ENCODE results near the gene SPRY4. TPM values are rescaled to one million over a fixed set of nuclear protein-coding genes. Genes with fewer than 3 reads are reported as not detected.
A peak's percentile ranks its signal among the peaks of the same experiment; 100 is the strongest.

SPRY4 gene
- total and polyA plus RNA-seq, 4 donors, result 16.7 to 33.9 (median 23.2) TPM

DNA sequence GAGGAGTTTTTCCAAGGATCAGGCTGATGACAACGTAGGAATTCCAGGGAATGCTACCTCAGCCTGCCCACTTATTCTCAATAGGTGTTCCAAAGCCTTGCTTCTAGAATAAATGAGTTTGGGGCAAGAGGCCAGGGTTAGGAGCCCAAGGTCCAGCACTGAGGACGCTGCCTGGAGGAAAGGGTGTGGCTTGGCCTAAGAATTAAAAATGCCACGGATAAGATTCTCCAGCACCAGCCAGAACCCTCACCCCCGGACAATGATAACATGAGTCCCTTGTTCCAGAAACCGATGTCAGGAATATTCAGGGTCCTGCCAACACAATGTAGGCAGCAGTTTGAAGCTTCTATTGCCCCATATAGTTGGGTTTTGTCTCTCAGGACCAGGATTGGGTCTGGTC is 7.6 kb downstream of the SPRY4 start:
- Histone ChIP-seq H3K27ac (ENCODE audit: low read depth in 1 of 2, low read length in 1 of 2) (peak overlapping the region in 1 of 2 donors; percentile 66), H3K4me1 (ENCODE audit: control insufficient read depth in 5 of 5, insufficient read depth in 5 of 5, low read length in 5 of 5) (peaks cover 26 to 79% (median 42%) of the 10 kb centered on the region in 5 donors), H3K9me3 (ENCODE audit: control insufficient read depth in 4 of 4, insufficient read depth in 3 of 4, low read length in 3 of 4) (no peaks in the 10 kb centered on the region), H3K4me3 (no peak overlapping the region), H3K9ac (ENCODE audit: insufficient read depth in 1 of 2, low read length in 2 of 2) (no peak overlapping the region), H3K36me3 (ENCODE audit: control insufficient read depth in 4 of 4, insufficient read depth in 4 of 4, low read length in 4 of 4) (peaks cover 0 to 20% (median 16%) of the 10 kb centered on the region in 4 donors), H3K27me3 (ENCODE audit: control insufficient read depth in 3 of 3, insufficient read depth in 3 of 3, low read length in 2 of 3) (no peaks in the 10 kb centered on the region)
- ATAC-seq (ENCODE audit: insufficient read depth, low FRiP score) (no peak), DNase-seq (no peak)
- 46 to 64% methylated on average over 5 of the region's 5 CpGs for WGBS, 2 donors
- no peak for TF ChIP-seq CTCF (IDR thresholded peaks at IDR 0.05; ENCODE audit: control extremely low read depth, extremely low read depth)

GRCh38 chr5:142316681-142317080 is 8.1 kb downstream of the SPRY4 start:
- Histone ChIP-seq H3K36me3 (ENCODE audit: control insufficient read depth in 4 of 4, insufficient read depth in 4 of 4, low read length in 4 of 4) (peaks cover 0 to 24% (median 20%) of the 10 kb centered on the region in 4 donors), H3K27ac (ENCODE audit: low read depth in 1 of 2, low read length in 1 of 2) (peak overlapping the region in 1 of 2 donors; percentile 66), H3K9me3 (ENCODE audit: control insufficient read depth in 4 of 4, insufficient read depth in 3 of 4, low read length in 3 of 4) (no peaks in the 10 kb centered on the region), H3K4me1 (ENCODE audit: control insufficient read depth in 5 of 5, insufficient read depth in 5 of 5, low read length in 5 of 5) (peaks cover 26 to 79% (median 46%) of the 10 kb centered on the region in 5 donors), H3K27me3 (ENCODE audit: control insufficient read depth in 3 of 3, insufficient read depth in 3 of 3, low read length in 2 of 3) (no peaks in the 10 kb centered on the region), H3K9ac (ENCODE audit: insufficient read depth in 1 of 2, low read length in 2 of 2) (no peak overlapping the region), H3K4me3 (no peak overlapping the region)
- ATAC-seq (ENCODE audit: insufficient read depth, low FRiP score), result no peak
- no peak for DNase-seq
- 48 to 59% methylated on average over 6 of the region's 6 CpGs for WGBS, 2 donors
- no peak for TF ChIP-seq CTCF (IDR thresholded peaks at IDR 0.05; ENCODE audit: control extremely low read depth, extremely low read depth)

DNA sequence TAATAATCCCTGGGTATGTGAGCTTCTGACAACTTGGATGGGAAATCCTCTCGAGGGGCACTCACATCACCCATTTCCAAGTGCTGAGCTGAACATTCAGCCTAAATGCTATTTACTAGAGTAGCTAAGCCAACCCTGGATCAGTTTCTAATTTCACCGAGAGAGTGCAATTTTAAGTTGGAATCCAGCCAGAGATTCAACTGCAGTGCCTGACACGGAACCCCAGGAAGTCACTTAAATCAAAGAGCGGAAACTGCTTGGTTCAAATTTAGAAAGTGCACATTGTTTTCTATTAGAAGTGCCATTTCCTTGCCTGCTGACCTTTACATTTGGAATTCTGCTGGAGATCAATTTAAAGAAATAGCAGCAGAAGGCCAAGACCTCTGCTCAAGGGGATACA is 8.8 kb downstream of the SPRY4 start:
- ATAC-seq (ENCODE audit: insufficient read depth, low FRiP score), result no peak

More for the DNA sequence above, 8.8 kb downstream of the SPRY4 start:
- H3K27ac ChIP-seq (ENCODE audit: low read depth in 1 of 2, low read length in 1 of 2), result no peak overlapping the region
- H3K4me1 ChIP-seq (ENCODE audit: control insufficient read depth in 5 of 5, insufficient read depth in 5 of 5, low read length in 5 of 5), result peaks cover 26 to 77% (median 46%) of the 10 kb centered on the region in 5 donors
- 1 to 6% methylated on average over 4 of the region's 4 CpGs for WGBS, 2 donors
- peak; percentile 68 to 95 (median 91) for DNase-seq
- TF ChIP-seq CTCF (IDR thresholded peaks at IDR 0.05; ENCODE audit: control extremely low read depth, extremely low read depth), result no peak
- H3K9ac ChIP-seq (ENCODE audit: insufficient read depth in 1 of 2, low read length in 2 of 2), result peak overlapping the region in 1 of 2 donors; percentile 6
- no peaks in the 10 kb centered on the region for H3K9me3 ChIP-seq (ENCODE audit: control insufficient read depth in 4 of 4, insufficient read depth in 3 of 4, low read length in 3 of 4)
- no peak overlapping the region for H3K4me3 ChIP-seq
- peaks cover 0 to 27% (median 21%) of the 10 kb centered on the region in 4 donors for H3K36me3 ChIP-seq (ENCODE audit: control insufficient read depth in 4 of 4, insufficient read depth in 4 of 4, low read length in 4 of 4)
- H3K27me3 ChIP-seq (ENCODE audit: control insufficient read depth in 3 of 3, insufficient read depth in 3 of 3, low read length in 2 of 3), result no peaks in the 10 kb centered on the region
